Fibroblast of lung (primary cell): Measurements from ENCODE around the gene PHOX2B. TPM values are rescaled to one million over a fixed set of nuclear protein-coding genes. Genes with fewer than 3 reads are reported as not detected.
"Not testable (repeated sequence)": the region's sequence is repeated elsewhere in the genome, so short reads cannot be mapped to it uniquely, and the experiment has no call there.

ENCODE experiments used
- DNase-seq, 2 donors: peaks; one replicate each; pipeline versions ENCODE4 v3.0.0 to v3.0.0-alpha.2; 2010; ENCODE audit warnings: low read depth in 2 of 2
- H2AFZ ChIP-seq: 2 replicates; pipeline ENCODE4 v1.5.1; 2012; ENCODE audit warnings: low read length, control low read depth, inconsistent platforms
- H3K27ac ChIP-seq: 2 replicates; pipeline ENCODE4 v1.5.1; 2011; ENCODE audit warnings: low read length, control low read depth; ENCODE audit not compliant: insufficient read depth
- H3K27me3 ChIP-seq: 2 replicates; pipeline ENCODE4 v1.5.1; 2011; ENCODE audit warnings: mild to moderate bottlenecking, low read length; ENCODE audit not compliant: control insufficient read depth, insufficient read depth
- H3K36me3 ChIP-seq: 2 replicates; pipeline ENCODE4 v1.5.1; 2011; ENCODE audit warnings: low read length; ENCODE audit not compliant: control insufficient read depth, insufficient read depth
- H3K4me1 ChIP-seq: 2 replicates; pipeline ENCODE4 v1.5.1; 2011; ENCODE audit warnings: low read length; ENCODE audit not compliant: control insufficient read depth, insufficient read depth; ENCODE audit errors: extremely low read depth
- H3K4me2 ChIP-seq: 2 replicates; pipeline ENCODE4 v1.5.1; 2011; ENCODE audit warnings: low read length, control low read depth; ENCODE audit not compliant: insufficient read depth; ENCODE audit errors: extremely low read depth
- H3K4me3 ChIP-seq, 4 experiments: fragments of 200-600 bp in 1 of 4; sonication (generic) in 1 of 4; replicated peaks in 1 of 4; 2 replicates each; pipeline ENCODE4 v1.5.1; 2011 to 2016; ENCODE audit warnings: low read length in 4 of 4, low read depth in 3 of 4, mild to moderate bottlenecking in 3 of 4, control low read depth in 2 of 4, inconsistent platforms in 1 of 4, mixed read lengths in 1 of 4; ENCODE audit not compliant: insufficient read depth in 1 of 4; ENCODE audit errors: control extremely low read depth in 1 of 4
- H3K79me2 ChIP-seq: 2 replicates; pipeline ENCODE4 v1.5.1; 2012; ENCODE audit warnings: mild to moderate bottlenecking, low read length, inconsistent platforms; ENCODE audit not compliant: control insufficient read depth, insufficient read depth
- H3K9ac ChIP-seq: 2 replicates; pipeline ENCODE4 v1.5.1; 2011; ENCODE audit warnings: mild to moderate bottlenecking, low read length, control low read depth; ENCODE audit not compliant: insufficient read depth
- H3K9me3 ChIP-seq: 2 replicates; pipeline ENCODE4 v1.5.1; 2012; ENCODE audit warnings: low read depth, low read length; ENCODE audit not compliant: control insufficient read depth, insufficient read depth
- H4K20me1 ChIP-seq: 2 replicates; pipeline ENCODE4 v1.5.1; 2011; ENCODE audit warnings: low read length; ENCODE audit not compliant: control insufficient read depth, insufficient read depth; ENCODE audit errors: extremely low read depth
- EZH2 ChIP-seq: IDR thresholded peaks from 2 replicates; pipeline ENCODE4 v1.5.1; 2012; ENCODE audit warnings: low read length, control low read depth, mild to moderate bottlenecking; ENCODE audit errors: missing control alignments
- polyA plus RNA-seq, 2 donors: library from polyadenylated mRNA; depleted of rRNA in 1 of 2; stranded (reverse) in 1 of 2; unstranded in 1 of 2; fragments of >200 nt; gene quantifications; 2 replicates each; pipeline ENCODE4 v1.2.1, GENCODE V29; 2011 to 2012; ENCODE audit warnings: missing spikeins in 1 of 2
- total RNA-seq: library from RNA; depleted of rRNA; stranded (reverse); fragments of >200 nt; gene quantifications from 2 replicates; pipeline ENCODE4 v1.2.1, GENCODE V29; 2014
- TF ChIP-seq, protein P1 (sequence below), 2 donors: IDR thresholded peaks in 1 of 2; conservative IDR thresholded peaks in 1 of 2; 1 replicate in 1 of 2; 2 replicates in 1 of 2; pipeline ENCODE4 v1.5.1; 2011 to 2012; ENCODE audit warnings: low read length in 2 of 2, control low read depth in 1 of 2, inconsistent platforms in 1 of 2, low read depth in 1 of 2, mild to moderate bottlenecking in 1 of 2

Gene PHOX2B
- total and polyA plus RNA-seq, 2 donors (not counting 1 experiment from before 2014, with no cell fraction given), result not detected

- DNase-seq, result no peak
- TF ChIP-seq EZH2, result no peak
- TF ChIP-seq, protein P1, sequence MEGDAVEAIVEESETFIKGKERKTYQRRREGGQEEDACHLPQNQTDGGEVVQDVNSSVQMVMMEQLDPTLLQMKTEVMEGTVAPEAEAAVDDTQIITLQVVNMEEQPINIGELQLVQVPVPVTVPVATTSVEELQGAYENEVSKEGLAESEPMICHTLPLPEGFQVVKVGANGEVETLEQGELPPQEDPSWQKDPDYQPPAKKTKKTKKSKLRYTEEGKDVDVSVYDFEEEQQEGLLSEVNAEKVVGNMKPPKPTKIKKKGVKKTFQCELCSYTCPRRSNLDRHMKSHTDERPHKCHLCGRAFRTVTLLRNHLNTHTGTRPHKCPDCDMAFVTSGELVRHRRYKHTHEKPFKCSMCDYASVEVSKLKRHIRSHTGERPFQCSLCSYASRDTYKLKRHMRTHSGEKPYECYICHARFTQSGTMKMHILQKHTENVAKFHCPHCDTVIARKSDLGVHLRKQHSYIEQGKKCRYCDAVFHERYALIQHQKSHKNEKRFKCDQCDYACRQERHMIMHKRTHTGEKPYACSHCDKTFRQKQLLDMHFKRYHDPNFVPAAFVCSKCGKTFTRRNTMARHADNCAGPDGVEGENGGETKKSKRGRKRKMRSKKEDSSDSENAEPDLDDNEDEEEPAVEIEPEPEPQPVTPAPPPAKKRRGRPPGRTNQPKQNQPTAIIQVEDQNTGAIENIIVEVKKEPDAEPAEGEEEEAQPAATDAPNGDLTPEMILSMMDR (conservative IDR thresholded peaks at IDR 0.05 in 1 of 2, IDR thresholded peaks at IDR 0.05 in 1 of 2; ENCODE audit: low read depth in 1 of 2, low read length in 2 of 2), result no peak
- H3K79me2 ChIP-seq, result no peaks in the 10 kb centered on the region
- no peaks in the 10 kb centered on the region for H3K36me3 ChIP-seq
- no peak overlapping the region for H3K4me2 ChIP-seq
- H3K4me1 ChIP-seq, result no peaks in the 10 kb centered on the region
- no peak overlapping the region for H3K27ac ChIP-seq
- H3K4me3 ChIP-seq, result no peak overlapping the region
- no peak overlapping the region for H3K9ac ChIP-seq
- H2AFZ ChIP-seq, result no peak overlapping the region
- H4K20me1 ChIP-seq, result no peaks in the 10 kb centered on the region
- no peaks in the 10 kb centered on the region for H3K9me3 ChIP-seq
- no peaks in the 10 kb centered on the region for H3K27me3 ChIP-seq
Measured at GRCh38 chr4:41712425-41712824, 36.1 kb downstream of the PHOX2B start.

DNA sequence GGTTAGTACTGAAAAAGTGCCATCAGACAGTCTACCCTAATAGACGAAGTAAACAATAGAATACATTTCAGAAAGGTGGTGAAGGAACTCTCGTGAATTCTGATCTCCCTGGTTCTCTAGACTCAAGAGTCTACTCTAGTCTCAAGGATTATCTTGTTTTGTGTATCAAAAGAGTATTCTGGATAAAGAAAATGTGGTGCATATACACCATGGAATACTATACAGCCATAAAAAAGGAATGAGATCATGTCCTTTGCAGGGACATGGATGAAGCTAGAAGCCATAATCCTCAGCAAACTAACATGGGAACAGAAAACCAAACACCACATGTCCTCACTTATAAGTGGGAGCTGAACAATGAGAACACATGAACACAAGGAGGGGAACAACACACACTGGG is 36.9 kb downstream of the PHOX2B start:
- H4K20me1 ChIP-seq, H3K79me2 ChIP-seq, H3K4me3 ChIP-seq, DNase-seq, H3K36me3 ChIP-seq, H3K9me3 ChIP-seq, H3K27ac ChIP-seq, H3K27me3 ChIP-seq, H2AFZ ChIP-seq, H3K4me1 ChIP-seq, H3K9ac ChIP-seq, H3K4me2 ChIP-seq: not testable (repeated sequence)

GRCh38 chr4:41709844-41710481 is 38.6 kb downstream of the PHOX2B start:
- Histone ChIP-seq H3K79me2 (no peaks in the 10 kb centered on the region), H3K9ac (no peak overlapping the region), H3K27ac (no peak overlapping the region), H3K4me2 (no peak overlapping the region), H3K4me3 (no peak overlapping the region), H3K9me3 (no peaks in the 10 kb centered on the region), H3K36me3 (no peaks in the 10 kb centered on the region), H3K4me1 (no peaks in the 10 kb centered on the region), H4K20me1 (no peaks in the 10 kb centered on the region), H2AFZ (no peak overlapping the region), H3K27me3 (no peaks in the 10 kb centered on the region)
- TF ChIP-seq, protein P1 (conservative IDR thresholded peaks at IDR 0.05 in 1 of 2, IDR thresholded peaks at IDR 0.05 in 1 of 2; ENCODE audit: low read depth in 1 of 2, low read length in 2 of 2), result no peak
- no peak for TF ChIP-seq EZH2
- peak; percentile 87 to 98 for DNase-seq
